IMR-90 (cell line): Measurements from ENCODE around the gene MAGI1. TPM values are rescaled to one million over a fixed set of nuclear protein-coding genes. Genes with fewer than 3 reads are reported as not detected.

Experiments
- ATAC-seq: fragments of 200-7000 bp; cut with Tn5 transposase; 2 replicates; pipeline ENCODE4 v1.9.1; 2020; ENCODE audit warnings: low read depth, mild to moderate bottlenecking, moderate library complexity
- BruUV-seq: library from RNA; stranded (reverse); fragments of 400-500 nt; replicated peaks from 2 replicates; lab custom pipeline; 2021; lab: Mats Ljungman, UMichigan
- CTCF ChIA-PET: fragments of 300-600 bp; formaldehyde crosslinking; extraction: SDS; loops from one replicate; lab custom pipeline; 2021; ENCODE audit warnings: antibody characterized with exemption; lab: Yijun Ruan, JAX
- POLR2A ChIA-PET: fragments of 300-600 bp; sonication (Branson Sonifier 250); formaldehyde crosslinking; loops from one replicate; lab custom pipeline; 2022; ENCODE audit warnings: antibody characterized with exemption; ENCODE audit not compliant: unreplicated experiment; lab: Charles Lee
- DNase-seq: peaks from one replicate; pipeline ENCODE4 v3.0.0; 2013
- H2AFZ ChIP-seq: replicated peaks from 2 replicates; pipeline ENCODE3; 2013; ENCODE audit warnings: low read length, mild to moderate bottlenecking; ENCODE audit not compliant: poor library complexity
- H2AK5ac ChIP-seq: 2 replicates; pipeline ENCODE4 v1.6.1; 2013; ENCODE audit warnings: low read depth, low read length, inconsistent platforms
- H2AK9ac ChIP-seq: replicated peaks from 2 replicates; pipeline ENCODE3; 2013; ENCODE audit warnings: mild to moderate bottlenecking, low read depth, low read length, moderate library complexity; ENCODE audit not compliant: poor library complexity
- H2BK120ac ChIP-seq: 2 replicates; pipeline ENCODE4 v1.6.1; 2013; ENCODE audit warnings: low read depth, low read length, inconsistent platforms
- H2BK15ac ChIP-seq: 3 replicates; pipeline ENCODE4 v1.6.1; 2013; ENCODE audit warnings: low read depth, low read length, inconsistent platforms
- H2BK20ac ChIP-seq: 2 replicates; pipeline ENCODE4 v1.6.1; 2013; ENCODE audit warnings: low read depth, mild to moderate bottlenecking, inconsistent platforms, low read length, moderate library complexity
- H2BK5ac ChIP-seq: 2 replicates; pipeline ENCODE4 v1.6.1; 2013; ENCODE audit warnings: mild to moderate bottlenecking, low read depth, low read length, inconsistent platforms; ENCODE audit not compliant: poor library complexity, severe bottlenecking
- H3K14ac ChIP-seq: replicated peaks from 2 replicates; pipeline ENCODE4 v1.6.1; 2013; ENCODE audit warnings: low read depth, low read length, inconsistent platforms
- H3K18ac ChIP-seq: 2 replicates; pipeline ENCODE4 v1.6.1; 2013; ENCODE audit warnings: low read depth, low read length, control low read depth
- H3K23ac ChIP-seq: 2 replicates; pipeline ENCODE4 v1.6.1; 2013; ENCODE audit warnings: low read depth, low read length, inconsistent platforms
- H3K27ac ChIP-seq: 2 replicates; pipeline ENCODE4 v1.5.1; 2013; ENCODE audit warnings: mild to moderate bottlenecking, control low read depth, low read length; ENCODE audit not compliant: insufficient read depth
- H3K27me3 ChIP-seq: 2 replicates; pipeline ENCODE4 v1.6.1; 2013; ENCODE audit warnings: low read length; ENCODE audit not compliant: control insufficient read depth, insufficient read depth
- H3K36me3 ChIP-seq: 2 replicates; pipeline ENCODE4 v1.6.1; 2013; ENCODE audit warnings: low read length, mixed read lengths; ENCODE audit not compliant: control insufficient read depth, insufficient read depth
- H3K4ac ChIP-seq: 2 replicates; pipeline ENCODE4 v1.6.1; 2013; ENCODE audit warnings: low read depth, low read length, inconsistent platforms
- H3K4me1 ChIP-seq: 2 replicates; pipeline ENCODE4 v1.6.1; 2013; ENCODE audit warnings: low read length, mixed read lengths; ENCODE audit not compliant: control insufficient read depth, insufficient read depth
- H3K4me2 ChIP-seq: 2 replicates; pipeline ENCODE4 v1.6.1; 2013; ENCODE audit warnings: low read depth, mild to moderate bottlenecking, control low read depth, low read length, moderate library complexity
- H3K4me3 ChIP-seq: 2 replicates; pipeline ENCODE4 v1.5.1; 2013; ENCODE audit warnings: low read depth, mild to moderate bottlenecking, control low read depth, low read length, moderate library complexity; ENCODE audit not compliant: insufficient read depth
- H3K56ac ChIP-seq: 2 replicates; pipeline ENCODE4 v1.6.1; 2013; ENCODE audit warnings: low read length, inconsistent platforms; ENCODE audit not compliant: insufficient read depth; ENCODE audit errors: extremely low read depth
- H3K79me1 ChIP-seq, 2 experiments: 2 replicates each; pipeline ENCODE4 v1.6.1; 2013; ENCODE audit warnings: low read length in 2 of 2, inconsistent platforms in 1 of 2, low read depth in 1 of 2
- H3K9ac ChIP-seq: 2 replicates; pipeline ENCODE4 v1.6.1; 2013; ENCODE audit warnings: low read depth, low read length, control low read depth
- H3K9me1 ChIP-seq: 2 replicates; pipeline ENCODE4 v1.6.1; 2013; ENCODE audit warnings: low read length, inconsistent platforms; ENCODE audit not compliant: insufficient read depth
- H3K9me3 ChIP-seq: 2 replicates; pipeline ENCODE4 v1.6.1; 2013; ENCODE audit warnings: low read length; ENCODE audit not compliant: control insufficient read depth, insufficient read depth
- H4K20me1 ChIP-seq: 2 replicates; pipeline ENCODE4 v1.6.1; 2013; ENCODE audit warnings: low read length, inconsistent platforms; ENCODE audit not compliant: insufficient read depth
- H4K5ac ChIP-seq: 2 replicates; pipeline ENCODE4 v1.6.1; 2013; ENCODE audit warnings: mild to moderate bottlenecking, low read depth, low read length, control low read depth
- H4K8ac ChIP-seq, 2 experiments: 2 replicates each; pipeline ENCODE4 v1.6.1; 2013; ENCODE audit warnings: low read depth in 2 of 2, low read length in 2 of 2, control low read depth in 1 of 2, inconsistent platforms in 1 of 2
- H4K91ac ChIP-seq: 2 replicates; pipeline ENCODE4 v1.6.1; 2013; ENCODE audit warnings: low read depth, low read length, inconsistent platforms; ENCODE audit not compliant: insufficient read depth
- BHLHE40 ChIP-seq: fragments of 150-350 bp; IDR thresholded peaks from 2 replicates; pipeline ENCODE4 v1.6.1; 2016; ENCODE audit warnings: mild to moderate bottlenecking, low read depth, low read length
- CEBPB ChIP-seq: IDR thresholded peaks from 2 replicates; pipeline ENCODE4 v1.6.1; 2012; ENCODE audit warnings: low read depth, low read length, improper control_type of control experiment
- CHD1 ChIP-seq: IDR thresholded peaks from 2 replicates; pipeline ENCODE4 v1.6.1; 2012; ENCODE audit warnings: low read depth, low read length, improper control_type of control experiment
- ELK1 ChIP-seq: fragments of 150-350 bp; IDR thresholded peaks from 2 replicates; pipeline ENCODE4 v1.6.1; 2016; ENCODE audit warnings: low read depth, mild to moderate bottlenecking, low read length, moderate library complexity, borderline replicate concordance
- FOS ChIP-seq: fragments of 150-350 bp; IDR thresholded peaks from 2 replicates; pipeline ENCODE4 v1.6.1; 2016; ENCODE audit warnings: low read depth, low read length
- MAFK ChIP-seq: IDR thresholded peaks from 2 replicates; pipeline ENCODE4 v1.6.1; 2012; ENCODE audit warnings: low read depth, low read length, improper control_type of control experiment
- MAZ ChIP-seq: IDR thresholded peaks from 2 replicates; pipeline ENCODE4 v1.6.1; 2012; ENCODE audit warnings: low read depth, mild to moderate bottlenecking, low read length, improper control_type of control experiment, moderate library complexity, borderline replicate concordance
- MXI1 ChIP-seq: IDR thresholded peaks from 2 replicates; pipeline ENCODE4 v1.6.1; 2012; ENCODE audit warnings: low read depth, mild to moderate bottlenecking, low read length, moderate library complexity, borderline replicate concordance
- NFE2L2 ChIP-seq: fragments of 150-350 bp; IDR thresholded peaks from 2 replicates; pipeline ENCODE4 v1.6.1; 2016; ENCODE audit warnings: low read depth, mild to moderate bottlenecking, low read length
- POLR2A ChIP-seq: IDR thresholded peaks from 2 replicates; pipeline ENCODE4 v1.6.1; 2012; ENCODE audit warnings: mild to moderate bottlenecking, low read depth, low read length
- RAD21 ChIP-seq: IDR thresholded peaks from 2 replicates; pipeline ENCODE4 v1.6.1; 2012; ENCODE audit warnings: low read length, improper control_type of control experiment
- RCOR1 ChIP-seq: IDR thresholded peaks from 2 replicates; pipeline ENCODE4 v1.6.1; 2012; ENCODE audit warnings: mild to moderate bottlenecking, low read length, improper control_type of control experiment; ENCODE audit not compliant: insufficient replicate concordance
- RFX5 ChIP-seq: IDR thresholded peaks from 2 replicates; pipeline ENCODE4 v1.8.0; 2012; ENCODE audit warnings: low read depth, mild to moderate bottlenecking, low read length, moderate library complexity
- SMC3 ChIP-seq: fragments of 150-350 bp; IDR thresholded peaks from 2 replicates; pipeline ENCODE4 v1.6.1; 2016; ENCODE audit warnings: low read depth, mild to moderate bottlenecking, antibody characterized with exemption, low read length, moderate library complexity
- USF2 ChIP-seq: fragments of 150-350 bp; IDR thresholded peaks from 2 replicates; pipeline ENCODE4 v1.6.1; 2017; ENCODE audit warnings: mild to moderate bottlenecking, antibody characterized with exemption, low read length, low read depth
- WGBS, 2 experiments: methylation state at CpG; one replicate each; pipeline versions ENCODE4 v1.1.5 to v1.1.7; 2013; ENCODE audit warnings: missing lambda C conversion rate in 2 of 2; ENCODE audit not compliant: insufficient read length in 1 of 2; ENCODE audit errors: extremely low coverage in 2 of 2; 5-methylcytosine and 5-hydroxymethylcytosine counted together
- dilution Hi-C: fragments of 300-500 bp; cut with HindIII; formaldehyde crosslinking; loops from one replicate; pipeline ENCODE4 v1.14.3; 2018; ENCODE audit warnings: low sequenced_read_pairs; ENCODE audit not compliant: unreplicated experiment
- in situ Hi-C: fragments of 300-500 bp; cut with MboI; formaldehyde crosslinking; loops from 3 replicates; pipeline ENCODE4 v1.14.3; 2019; ENCODE audit warnings: low sequenced_read_pairs, inconsistent platforms, mixed read lengths
- intact Hi-C: fragments of 100-400 bp; cut with micrococcal nuclease; formaldehyde crosslinking; loops from 2 replicates; pipeline ENCODE4 v1.10.0; 2022
- polyA plus RNA-seq, 3 experiments: library from polyadenylated mRNA; depleted of rRNA; stranded (reverse); fragments of >200 nt; gene quantifications; 2 replicates each; pipeline ENCODE4 v1.2.3, GENCODE V29; 2012; ENCODE audit warnings: low replicate concordance in 1 of 3
- total RNA-seq: library from RNA; depleted of rRNA; stranded (reverse); fragments of >200 nt; gene quantifications from 2 replicates; pipeline ENCODE4 v1.2.3, GENCODE V29; 2012

MAGI1 gene
- total and polyA plus RNA-seq, 2 of the 4 experiments (the other 2 are of a cell fraction): 14.5 to 24.2 TPM

GRCh38 chr3:66052721-66053549 lies 14.2 kb upstream of the MAGI1 start:
- Histone ChIP-seq H3K18ac (0 out of 2 replicates have a peak overlapping the region, but pooled peaks have one; percentile 16), H3K4me3 (no peak overlapping the region), H2AFZ (no peak overlapping the region), H3K9me1 (no peaks in the 10 kb centered on the region), H2BK20ac (peak overlapping the region; percentile 40; the same call in 1 of the 2 replicates), H4K5ac (no peak overlapping the region), H3K4me1 (peaks cover 3% of the 10 kb centered on the region; the same call in 1 of the 2 replicates), H3K9me3 (no peaks in the 10 kb centered on the region), H2BK15ac (no peak overlapping the region), H3K23ac (peak overlapping the region; percentile 60; the same call in 1 of the 2 replicates), H4K8ac (no peak overlapping the region; a peak in 1 of 4 replicates), H3K4ac (no peak overlapping the region), H2BK5ac (no peak overlapping the region), H3K56ac (no peak overlapping the region), H2AK9ac (no peak overlapping the region), H3K79me1 (no peaks in the 10 kb centered on the region), H2BK120ac (peak overlapping the region; percentile 27; the same call in 1 of the 2 replicates), H4K20me1 (no peaks in the 10 kb centered on the region), H3K14ac (no peak overlapping the region), H3K4me2 (no peak overlapping the region), H3K27me3 (no peaks in the 10 kb centered on the region), H2AK5ac (no peak overlapping the region), H3K9ac (no peak overlapping the region), H4K91ac (no peak overlapping the region), H3K36me3 (no peaks in the 10 kb centered on the region), H3K27ac (no peak overlapping the region)
- dilution Hi-C loops: no loop called here
- BruUV-seq: no TSS peak
- ChIA-PET POLR2A (no interaction called here), CTCF (no interaction called here)
- in situ Hi-C loops: no loop called here
- ATAC-seq: no peak
- no CpG with 5 or more reads among the region's 2 CpGs for WGBS, 2 experiments
- intact Hi-C loops: no loop called here
- DNase-seq: no peak
- TF ChIP-seq CEBPB (no peak), CHD1 (no peak), RFX5 (no peak), MAZ (no peak), BHLHE40 (no peak), MAFK (no peak), NFE2L2 (no peak), MXI1 (no peak), ELK1 (no peak), POLR2A (no peak), RCOR1 (no peak), USF2 (no peak), FOS (no peak), RAD21 (no peak), SMC3 (no peak)
